Lower leg skin (tissue), 3 donors: Measurements from ENCODE around the gene PDGFC.

ENCODE experiments used
- CTCF ChIP-seq, 3 donors: fragments of 450-650 bp; IDR thresholded peaks; one replicate each; pipeline ENCODE4 v1.5.1; 2016; ENCODE audit warnings: antibody characterized with exemption in 3 of 3, mild to moderate bottlenecking in 3 of 3, moderate library complexity in 2 of 3
- POLR2A ChIP-seq, 2 donors: fragments of 450-650 bp; IDR thresholded peaks; one replicate each; pipeline ENCODE4 v1.6.1; 2016 to 2017; ENCODE audit warnings: antibody characterized with exemption in 2 of 2, mild to moderate bottlenecking in 1 of 2, moderate library complexity in 1 of 2

DNA sequence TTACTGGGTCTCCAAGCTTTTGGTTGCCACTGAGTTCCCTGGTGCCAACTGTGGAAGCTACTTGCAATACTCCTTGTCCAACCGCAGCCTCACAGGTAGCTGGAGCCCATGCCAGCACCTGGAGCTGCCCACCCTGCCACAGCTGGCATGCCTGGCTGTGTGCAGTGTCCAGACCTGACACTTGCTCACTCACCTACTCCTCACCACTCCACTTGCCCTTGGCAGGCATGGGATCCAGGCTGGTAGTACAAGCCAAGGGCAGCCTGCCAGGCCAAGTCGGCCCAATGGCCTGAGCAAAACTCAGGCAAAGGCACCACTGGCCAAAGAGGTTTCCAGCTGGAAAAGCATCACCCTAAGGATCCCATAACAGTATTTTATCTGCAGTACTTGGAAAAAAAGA lies 246.3 kb downstream of the PDGFC start:
- no peak for TF ChIP-seq CTCF (IDR thresholded peaks at IDR 0.05)
- TF ChIP-seq POLR2A (IDR thresholded peaks at IDR 0.05) = no peak
